ENCODE data around the gene CAND2. TPM values are rescaled to one million over a fixed set of nuclear protein-coding genes. Genes with fewer than 3 reads are reported as not detected.

The CAND2 gene
- total and polyA plus RNA-seq, 2 of the 8 experiments (the other 6 are each of a cell fraction or from before 2014, with no cell fraction given), result 8.7 TPM

- peak; percentile 54 for TF ChIP-seq PHF8 (conservative IDR thresholded peaks at IDR 0.05; ENCODE audit: low read depth, low read length)
- TF ChIP-seq RAD21 (IDR thresholded peaks at IDR 0.05 in 1 of 2, conservative IDR thresholded peaks at IDR 0.05 in 1 of 2; ENCODE audit: low read depth in 2 of 2, low read length in 2 of 2), result no peak; a peak in 1 of 4 replicates
- TF ChIP-seq CTBP2 (IDR thresholded peaks at IDR 0.05; ENCODE audit: borderline replicate concordance, insufficient read depth, insufficient read length, low read length), result peak; percentile 43
- peak; percentile 84 for TF ChIP-seq ASH2L (IDR thresholded peaks at IDR 0.05; ENCODE audit: low read length)
- peak; percentile 47 for TF ChIP-seq TAF1 (IDR thresholded peaks at IDR 0.05; ENCODE audit: low read depth, low read length)
- peak; percentile 80 for TF ChIP-seq RBBP5 (IDR thresholded peaks at IDR 0.05; ENCODE audit: borderline replicate concordance, low read depth, low read length)
- peak; percentile 87 for TF ChIP-seq YY1 (IDR thresholded peaks at IDR 0.05; ENCODE audit: low read depth, low read length)
- peak in 1 of 2 experiments; percentile 38; a peak in 1 of 3 replicates for TF ChIP-seq POLR2A (IDR thresholded peaks at IDR 0.05; ENCODE audit: control extremely low read depth in 1 of 2, low read depth in 2 of 2, low read length in 2 of 2)
- no peak for TF ChIP-seq SP2 (IDR thresholded peaks at IDR 0.05; ENCODE audit: low read length)
- TF ChIP-seq HDAC2 (IDR thresholded peaks at IDR 0.05; ENCODE audit: borderline replicate concordance in 1 of 2, low read depth in 2 of 2, low read length in 2 of 2), result 0 out of 4 replicates have a peak, but pooled peaks of 1 of the 2 experiments have one; percentile 87
Measured at GRCh38 chr3:12796171-12797123, at the start of gene CAND2 (continued).

All from H1 (cell line).